Transverse colon (tissue), 4 donors: ENCODE measurements around the gene LRSAM1. TPM values are rescaled to one million over a fixed set of nuclear protein-coding genes. Genes with fewer than 3 reads are reported as not detected.

Experiments
- DNase-seq: peaks from one replicate; pipeline ENCODE4 v3.0.0-alpha.2; 2019
- H3K27ac ChIP-seq, 4 donors: fragments of 200-600 bp; sonication (generic); 2 replicates each; pipeline ENCODE4 v1.5.1; 2016 to 2018; ENCODE audit warnings: inconsistent platforms in 4 of 4
- H3K27me3 ChIP-seq: fragments of 200-600 bp; sonication (generic); 2 replicates; pipeline ENCODE4 v1.5.1; 2017; ENCODE audit warnings: inconsistent platforms
- H3K36me3 ChIP-seq, 4 donors: fragments of 200-600 bp; sonication (generic); 2 replicates each; pipeline ENCODE4 v1.5.1; 2017 to 2019; ENCODE audit warnings: inconsistent platforms in 4 of 4
- H3K4me1 ChIP-seq, 4 donors: fragments of 200-600 bp; sonication (generic); 2 replicates each; pipeline ENCODE4 v1.5.1; 2017 to 2020; ENCODE audit warnings: inconsistent platforms in 4 of 4
- H3K4me3 ChIP-seq, 4 donors: fragments of 200-600 bp; sonication (generic); 1 replicate in 1 of 4; 2 replicates in 3 of 4; pipeline versions ENCODE4 v1.5.1 to v1.6.1; 2017 to 2019; ENCODE audit warnings: inconsistent platforms in 4 of 4
- H3K9me3 ChIP-seq, 2 donors: fragments of 200-600 bp; sonication (generic); 2 replicates each; pipeline ENCODE4 v1.5.1; 2017 to 2019; ENCODE audit warnings: inconsistent platforms in 2 of 2
- CTCF ChIP-seq, 5 experiments: fragments of 200-600 bp in 3 of 5; fragments of 450-650 bp in 2 of 5; sonication (generic) in 3 of 5; IDR thresholded peaks; 1 replicate in 2 of 5; 2 replicates in 3 of 5; pipeline ENCODE4 v1.5.1; 2016 to 2017; ENCODE audit warnings: antibody characterized with exemption in 5 of 5, inconsistent platforms in 3 of 5, mild to moderate bottlenecking in 2 of 5, moderate library complexity in 1 of 5
- EP300 ChIP-seq: sonication (generic); formaldehyde crosslinking; IDR thresholded peaks from one replicate; pipeline ENCODE4 v1.6.1; 2017; ENCODE audit warnings: antibody characterized with exemption, low read depth
- POLR2A ChIP-seq: fragments of 450-650 bp; IDR thresholded peaks from one replicate; pipeline ENCODE4 v1.6.1; 2016; ENCODE audit warnings: antibody characterized with exemption, mild to moderate bottlenecking, moderate library complexity
- POLR2AphosphoS5 ChIP-seq, 3 donors: sonication (generic); formaldehyde crosslinking; IDR thresholded peaks; one replicate each; pipeline ENCODE4 v1.6.1; 2016; ENCODE audit warnings: antibody characterized with exemption in 3 of 3
- WGBS, 2 donors: methylation state at CpG; one replicate each; pipeline ENCODE4 v1.1.5; 2018; ENCODE audit warnings: low coverage in 1 of 2; 5-methylcytosine and 5-hydroxymethylcytosine counted together
- in situ Hi-C, 4 donors: fragments of 200-750 bp; cut with MboI; loops; one replicate each; pipeline versions ENCODE4 v1.15.0 to v1.15.1; 2017; ENCODE audit warnings: low sequenced_read_pairs in 3 of 4, low pct_ligation_motif_present in 1 of 4, low pct_unique_long_range_greater_than_20kb in 1 of 4
- intact Hi-C: fragments of 100-400 bp; cut with DNase I; formaldehyde crosslinking; loops from one replicate; pipeline ENCODE4 v1.15.1; 2023; ENCODE audit warnings: low total_unique reads
- total RNA-seq, 4 donors: library from RNA; depleted of rRNA; stranded (reverse); fragments of >200 nt; gene quantifications; one replicate each; pipeline ENCODE4 v1.1.0, GENCODE V29; 2016

The LRSAM1 gene
- total RNA-seq, 4 donors from 2014 or later, result 16.2 to 39.2 (median 26.2) TPM

GRCh38 chr9:127451858-127452656 is 747 bp downstream of the LRSAM1 start:
- H3K9me3 ChIP-seq, result no peaks in the 10 kb centered on the region
- in situ Hi-C loops, result no loop called here
- H3K27ac ChIP-seq, result peak overlapping the region; percentile 94 to 98 (median 94)
- 7% methylated on average over 29 of the region's 29 CpGs; no CpG with 5 or more reads in 1 of the 2 donors for WGBS, 2 donors
- H3K4me1 ChIP-seq, result peaks cover 20 to 41% (median 35%) of the 10 kb centered on the region in 4 donors
- intact Hi-C loops, result loop anchor here (2.0 kb wide), 1 partner anchor 55 kb away; the partner anchor contains the start of gene SLC2A8
- no peak for TF ChIP-seq CTCF (IDR thresholded peaks at IDR 0.05)
- no peak for TF ChIP-seq POLR2AphosphoS5 (IDR thresholded peaks at IDR 0.05)
- no peak for TF ChIP-seq EP300
- TF ChIP-seq POLR2A, result no peak
- no peaks in the 10 kb centered on the region for H3K27me3 ChIP-seq
- peak; percentile 58 for DNase-seq
- peak overlapping the region; percentile 61 to 72 (median 66) for H3K4me3 ChIP-seq
- H3K36me3 ChIP-seq, result peaks cover 0 to 28% (median 4%) of the 10 kb centered on the region in 4 donors

- Histone ChIP-seq H3K27ac (peak overlapping the region; percentile 94 to 98 (median 94)), H3K36me3 (peaks cover 0 to 22% (median 5%) of the 10 kb centered on the region in 4 donors), H3K4me3 (peak overlapping the region in 1 of 4 donors; percentile 61), H3K4me1 (peaks cover 20 to 41% (median 35%) of the 10 kb centered on the region in 4 donors), H3K27me3 (no peaks in the 10 kb centered on the region), H3K9me3 (no peaks in the 10 kb centered on the region)
- DNase-seq, result peak; percentile 85
- intact Hi-C loops (loop anchor here (2.0 kb wide), 1 partner anchor 56 kb away; the partner anchor contains the start of gene SLC2A8), in situ Hi-C loops (no loop called here)
- TF ChIP-seq EP300 (no peak), POLR2AphosphoS5 (IDR thresholded peaks at IDR 0.05) (peak; percentile 52 to 74 (median 56))
- 0 to 39% methylated on average over 1 to 4 of the region's 4 CpGs for WGBS, 2 donors
Measured at GRCh38 chr9:127452691-127453090, 1.4 kb downstream of the LRSAM1 start.

- no peak for TF ChIP-seq EP300
- TF ChIP-seq POLR2AphosphoS5 (IDR thresholded peaks at IDR 0.05), result no peak
- no peak for TF ChIP-seq POLR2A
- TF ChIP-seq CTCF (IDR thresholded peaks at IDR 0.05), result peak; percentile 24 to 51 (median 33)
- no peaks in the 10 kb centered on the region for H3K27me3 ChIP-seq
- peaks cover 11 to 22% (median 21%) of the 10 kb centered on the region in 4 donors for H3K4me1 ChIP-seq
- WGBS, 2 donors, result 51 to 69% methylated on average over 5 to 6 of the region's 6 CpGs
- H3K36me3 ChIP-seq, result peaks cover 0 to 18% (median 8%) of the 10 kb centered on the region in 4 donors
- peak; percentile 47 for DNase-seq
- no peaks in the 10 kb centered on the region for H3K9me3 ChIP-seq
- intact Hi-C loops, result no loop called here
- H3K4me3 ChIP-seq, result no peak overlapping the region
- in situ Hi-C loops, result no loop called here
- peak overlapping the region in 1 of 4 donors; percentile 28 for H3K27ac ChIP-seq
Measured at GRCh38 chr9:127455324-127455992, 4.1 kb downstream of the LRSAM1 start.

- Histone ChIP-seq H3K27me3 (no peaks in the 10 kb centered on the region), H3K4me1 (peaks cover 7 to 16% (median 14%) of the 10 kb centered on the region in 4 donors), H3K27ac (no peak overlapping the region), H3K4me3 (no peak overlapping the region), H3K9me3 (no peaks in the 10 kb centered on the region), H3K36me3 (peaks cover 0 to 33% (median 18%) of the 10 kb centered on the region in 4 donors)
- WGBS, 2 donors, result 86 to 89% methylated on average over 6 to 17 of the region's 17 CpGs
- intact Hi-C loops, result no loop called here
- in situ Hi-C loops, result no loop called here
- TF ChIP-seq POLR2AphosphoS5 (IDR thresholded peaks at IDR 0.05) (no peak), POLR2A (no peak), CTCF (IDR thresholded peaks at IDR 0.05) (no peak), EP300 (no peak)
- no peak for DNase-seq
Measured at GRCh38 chr9:127457191-127457878, 6.0 kb downstream of the LRSAM1 start.
